MCF 10A (cell line): Measurements from ENCODE around the gene ZDHHC6. TPM values are rescaled to one million over a fixed set of nuclear protein-coding genes. Genes with fewer than 3 reads are reported as not detected.

Experiments
- BruUV-seq: library from RNA; stranded (reverse); fragments of 400-500 nt; replicated peaks from 2 replicates; lab custom pipeline; 2021; lab: Mats Ljungman, UMichigan
- CTCF ChIA-PET: fragments of 300-600 bp; sonication (Branson Sonifier 250); formaldehyde crosslinking; extraction: SDS; loops from one replicate; lab custom pipeline; 2021; ENCODE audit warnings: antibody characterized with exemption, inconsistent platforms; lab: Yijun Ruan, JAX
- POLR2A ChIA-PET: fragments of 300-600, 350-650 bp; sonication (Branson Sonifier 250); formaldehyde crosslinking; extraction: SDS; loops from one replicate; lab custom pipeline; 2020; ENCODE audit warnings: antibody characterized with exemption, inconsistent platforms; lab: Yijun Ruan, JAX
- DNase-seq: peaks from one replicate; pipeline ENCODE4 v3.0.0-alpha.2; 2018; ENCODE audit not compliant: unreplicated experiment
- H3K27ac Mint-ChIP-seq: one replicate; pipeline ENCODE4 v1.8.0; 2022; ENCODE audit warnings: mild to moderate bottlenecking, low read depth, mixed read lengths; ENCODE audit not compliant: unreplicated experiment
- H3K27me3 Mint-ChIP-seq: one replicate; pipeline ENCODE4 v1.8.0; 2022; ENCODE audit warnings: mixed read lengths; ENCODE audit not compliant: insufficient read depth, unreplicated experiment
- H3K36me3 Mint-ChIP-seq: one replicate; pipeline ENCODE4 v1.8.0; 2022; ENCODE audit warnings: mild to moderate bottlenecking, moderate library complexity, mixed read lengths; ENCODE audit not compliant: insufficient read depth, unreplicated experiment
- H3K4me1 Mint-ChIP-seq: one replicate; pipeline ENCODE4 v1.8.0; 2022; ENCODE audit warnings: mixed read lengths; ENCODE audit not compliant: insufficient read depth, unreplicated experiment
- H3K4me3 Mint-ChIP-seq: one replicate; pipeline ENCODE4 v1.8.0; 2022; ENCODE audit warnings: mild to moderate bottlenecking, moderate library complexity, mixed read lengths; ENCODE audit not compliant: unreplicated experiment
- H3K9me3 Mint-ChIP-seq: one replicate; pipeline ENCODE4 v1.8.0; 2022; ENCODE audit warnings: mixed read lengths; ENCODE audit not compliant: unreplicated experiment
- intact Hi-C: fragments of 100-400 bp; cut with micrococcal nuclease; formaldehyde crosslinking; loops from 2 replicates; pipeline ENCODE4 v1.14.1; 2022
- total RNA-seq: library from RNA; stranded (reverse); gene quantifications from 2 replicates; pipeline ENCODE4 v1.2.3, GENCODE V29; 2022
- TF ChIP-seq, protein P1 (sequence below): fragments of 200-600 bp; IDR thresholded peaks from one replicate; pipeline ENCODE4 v1.8.0; 2022; ENCODE audit warnings: antibody characterized with exemption, mild to moderate bottlenecking; ENCODE audit not compliant: unreplicated experiment

The ZDHHC6 gene
- total RNA-seq, 1 experiment from 2014 or later = 25.9 TPM

DNA sequence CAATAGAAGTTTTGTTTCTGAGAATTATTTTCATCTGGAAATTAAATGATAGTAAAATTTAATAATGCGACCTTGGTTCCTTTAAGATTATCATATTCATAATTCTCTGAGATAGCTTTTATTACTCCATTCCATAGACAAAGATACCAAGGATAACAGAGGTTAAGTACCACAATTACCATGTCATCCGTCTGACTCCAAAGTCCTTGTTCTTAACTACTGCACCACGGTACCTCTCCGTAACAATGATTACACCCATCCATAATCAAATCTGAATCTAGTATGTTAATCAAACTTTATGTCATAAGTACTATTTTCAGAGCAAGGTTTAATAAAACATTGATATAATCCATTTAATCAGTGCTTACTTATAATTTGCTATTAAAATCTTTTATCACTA lies 8.4 kb downstream of the ZDHHC6 start:
- H3K36me3 Mint-ChIP-seq = peaks cover 69% of the 10 kb centered on the region
- TF ChIP-seq, protein P1, sequence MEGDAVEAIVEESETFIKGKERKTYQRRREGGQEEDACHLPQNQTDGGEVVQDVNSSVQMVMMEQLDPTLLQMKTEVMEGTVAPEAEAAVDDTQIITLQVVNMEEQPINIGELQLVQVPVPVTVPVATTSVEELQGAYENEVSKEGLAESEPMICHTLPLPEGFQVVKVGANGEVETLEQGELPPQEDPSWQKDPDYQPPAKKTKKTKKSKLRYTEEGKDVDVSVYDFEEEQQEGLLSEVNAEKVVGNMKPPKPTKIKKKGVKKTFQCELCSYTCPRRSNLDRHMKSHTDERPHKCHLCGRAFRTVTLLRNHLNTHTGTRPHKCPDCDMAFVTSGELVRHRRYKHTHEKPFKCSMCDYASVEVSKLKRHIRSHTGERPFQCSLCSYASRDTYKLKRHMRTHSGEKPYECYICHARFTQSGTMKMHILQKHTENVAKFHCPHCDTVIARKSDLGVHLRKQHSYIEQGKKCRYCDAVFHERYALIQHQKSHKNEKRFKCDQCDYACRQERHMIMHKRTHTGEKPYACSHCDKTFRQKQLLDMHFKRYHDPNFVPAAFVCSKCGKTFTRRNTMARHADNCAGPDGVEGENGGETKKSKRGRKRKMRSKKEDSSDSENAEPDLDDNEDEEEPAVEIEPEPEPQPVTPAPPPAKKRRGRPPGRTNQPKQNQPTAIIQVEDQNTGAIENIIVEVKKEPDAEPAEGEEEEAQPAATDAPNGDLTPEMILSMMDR = no peak
- intact Hi-C loops = loop anchor here (10.0 kb wide), 1 partner anchor 264 kb away; no protein-coding TSS in a partner anchor
- no peak overlapping the region for H3K4me3 Mint-ChIP-seq
- no peaks in the 10 kb centered on the region for H3K4me1 Mint-ChIP-seq
- H3K27ac Mint-ChIP-seq = no peak overlapping the region
- POLR2A ChIA-PET = interaction anchor here (1.1 kb wide), 1 partner anchor 9 kb away, joined by 4 read pairs; the partner anchor contains the start of genes VTI1A and ZDHHC6
- H3K27me3 Mint-ChIP-seq = no peaks in the 10 kb centered on the region
- no peaks in the 10 kb centered on the region for H3K9me3 Mint-ChIP-seq
- BruUV-seq = no TSS peak
- CTCF ChIA-PET = interaction anchor here (0.5 to 0.6 kb wide), 2 partner anchors 78 to 1063 kb away, joined by 3 read pairs; no protein-coding TSS in a partner anchor
- DNase-seq = no peak

DNA sequence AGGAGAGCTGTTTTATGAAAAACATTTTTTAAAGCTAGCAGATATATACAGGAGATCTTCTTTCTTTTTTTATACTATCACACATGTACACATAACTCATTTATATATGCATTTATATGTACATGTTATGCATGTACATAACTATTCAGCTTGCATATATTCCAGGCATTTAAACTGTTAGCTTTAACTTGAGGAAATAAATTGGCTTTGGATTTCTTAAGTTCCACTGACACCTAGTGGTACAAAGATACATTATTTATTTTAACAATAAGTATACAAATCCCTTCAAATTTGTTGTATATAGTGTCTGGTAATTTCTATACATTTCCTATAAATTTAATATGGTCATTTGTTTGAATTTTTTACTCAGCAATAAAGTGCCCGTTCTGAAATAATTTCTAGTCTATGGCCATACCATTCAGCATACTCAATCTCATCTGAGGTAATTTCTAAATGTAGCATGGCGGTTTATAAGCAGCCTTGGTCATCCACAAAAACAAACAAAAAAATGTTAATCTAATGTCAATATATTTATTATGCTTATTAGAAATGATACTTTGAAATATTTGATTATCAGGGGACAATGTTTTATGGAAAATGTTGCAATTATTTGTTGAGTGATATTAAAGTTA lies 11.6 kb downstream of the ZDHHC6 start:
- Mint-ChIP-seq H3K36me3 (peaks cover 70% of the 10 kb centered on the region), H3K27me3 (no peaks in the 10 kb centered on the region), H3K4me3 (no peak overlapping the region), H3K9me3 (no peaks in the 10 kb centered on the region), H3K4me1 (no peaks in the 10 kb centered on the region), H3K27ac (no peak overlapping the region)
- intact Hi-C loops = loop anchor here (1.0 to 10.0 kb wide), 3 partner anchors 120 to 295 kb away; no protein-coding TSS in a partner anchor
- no TSS peak for BruUV-seq
- TF ChIP-seq, protein P1 = peak; percentile 47
- ChIA-PET CTCF (interaction anchor here (0.5 to 5.6 kb wide), 42 partner anchors 9 to 934 kb away, joined by 3 to 68 read pairs (median 5); partner anchors contain the start of genes ACSL5, GPAM, VTI1A and ZDHHC6), POLR2A (interaction anchor here (0.7 to 2.4 kb wide), 8 partner anchors 11 to 252 kb away, joined by 3 to 26 read pairs (median 4); partner anchors contain the start of genes GPAM, VTI1A and ZDHHC6)
- DNase-seq = peak; percentile 45

DNA sequence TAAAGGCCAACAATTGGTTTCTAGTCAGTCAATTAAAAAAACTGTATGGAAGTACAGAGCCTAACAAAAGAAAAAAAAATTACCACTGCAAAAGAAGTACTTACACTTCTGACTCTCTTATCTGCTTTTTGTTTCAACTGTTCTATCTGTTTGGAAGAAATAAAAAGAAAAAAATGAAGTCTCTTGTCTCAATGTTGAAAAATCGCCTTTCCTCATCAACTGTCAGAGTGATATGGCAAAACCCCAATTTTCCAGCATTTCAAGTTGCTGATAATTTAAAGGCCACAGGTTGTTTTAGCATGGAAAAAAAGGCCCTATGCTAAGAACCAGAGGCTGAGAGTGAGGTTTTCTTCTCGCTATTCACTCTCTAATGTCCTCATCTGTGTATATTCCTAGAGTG lies 13.6 kb downstream of the ZDHHC6 start:
- POLR2A ChIA-PET = interaction anchor here (0.6 to 0.8 kb wide), 2 partner anchors 31 to 1293 kb away, joined by 3 read pairs; no protein-coding TSS in a partner anchor
- no peaks in the 10 kb centered on the region for H3K9me3 Mint-ChIP-seq
- H3K27me3 Mint-ChIP-seq = no peaks in the 10 kb centered on the region
- H3K36me3 Mint-ChIP-seq = peaks cover 63% of the 10 kb centered on the region
- CTCF ChIA-PET = interaction anchor here (0.6 to 5.6 kb wide), 7 partner anchors 11 to 1405 kb away, joined by 3 to 68 read pairs (median 17); partner anchors contain the start of gene GPAM
- no peaks in the 10 kb centered on the region for H3K4me1 Mint-ChIP-seq
- BruUV-seq = no TSS peak
- intact Hi-C loops = loop anchor here (10.0 kb wide), 1 partner anchor 258 kb away; no protein-coding TSS in a partner anchor
- no peak overlapping the region for H3K4me3 Mint-ChIP-seq
- TF ChIP-seq, protein P1 = no peak
- no peak for DNase-seq
- no peak overlapping the region for H3K27ac Mint-ChIP-seq

DNA sequence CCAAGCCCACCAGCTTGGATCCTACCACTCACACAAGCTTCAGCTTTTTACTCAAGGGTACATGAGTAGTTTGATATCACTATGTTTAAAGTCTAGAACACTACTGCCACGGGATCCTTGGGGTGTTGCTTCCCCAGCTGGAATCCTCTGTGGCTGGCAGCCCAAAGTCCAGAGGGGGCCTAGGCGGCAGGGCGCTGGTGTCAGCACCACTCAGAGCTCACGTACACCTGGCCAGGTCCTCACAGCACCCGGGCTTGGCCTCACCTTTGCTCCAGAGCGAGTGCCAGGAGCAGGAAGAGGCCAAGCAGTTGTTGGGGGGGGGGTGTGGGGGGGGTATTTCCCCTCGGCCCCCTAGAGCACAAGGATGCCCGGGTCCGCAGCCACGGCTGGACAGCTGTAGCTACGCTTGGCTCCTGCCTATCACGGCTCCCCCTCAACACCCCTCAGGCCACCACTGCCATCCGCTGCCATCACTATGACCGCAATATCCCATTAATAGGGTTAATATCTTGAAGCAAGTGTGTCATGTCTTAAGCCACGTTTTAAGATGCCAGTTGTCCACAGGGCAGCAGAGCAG lies 17.0 kb downstream of the ZDHHC6 start:
- ChIA-PET POLR2A (interaction anchor here (0.9 kb wide), 1 partner anchor 93 kb away, joined by 3 read pairs; no protein-coding TSS in a partner anchor), CTCF (interaction anchor here (0.5 to 1.1 kb wide), 6 partner anchors 11 to 1355 kb away, joined by 3 to 4 read pairs (median 4); no protein-coding TSS in a partner anchor)
- Mint-ChIP-seq H3K4me1 (no peaks in the 10 kb centered on the region), H3K27me3 (no peaks in the 10 kb centered on the region), H3K9me3 (no peaks in the 10 kb centered on the region), H3K27ac (no peak overlapping the region), H3K4me3 (no peak overlapping the region), H3K36me3 (peaks cover 51% of the 10 kb centered on the region)
- DNase-seq = no peak
- intact Hi-C loops = loop anchor here (10.0 kb wide), 1 partner anchor 255 kb away; no protein-coding TSS in a partner anchor
- no TSS peak for BruUV-seq
- TF ChIP-seq, protein P1 = no peak
